Measurements from ENCODE around the gene TERC. TPM values are rescaled to one million over a fixed set of nuclear protein-coding genes. Genes with fewer than 3 reads are reported as not detected.

TERC gene
- total RNA-seq (1,000 to 10,000 TPM in 1 of 2 donors, 100 to 1,000 TPM in 1; 512 to 1,059 TPM), polyA plus RNA-seq (ENCODE audit: insufficient read depth, low read depth, low replicate concordance) (not detected)
- long read RNA-seq, donor 1, result 0 reads
- long read RNA-seq, donor 2, result 0 reads

- H3K27me3 ChIP-seq, result no peaks in the 10 kb centered on the region
- DNase-seq, result peak; percentile 97
- H3K9me3 ChIP-seq, result no peaks in the 10 kb centered on the region
- intact Hi-C loops (cut with DNase I; ENCODE audit: low total_unique reads), result no loop called here
- H3K4me1 ChIP-seq, result no peaks in the 10 kb centered on the region
- H3K4me3 ChIP-seq, result peak within 1 kb of the TSS; percentile 83 to 99
- TF ChIP-seq POLR2A (IDR thresholded peaks at IDR 0.05) (peak; percentile 77), CTCF (IDR thresholded peaks at IDR 0.05) (no peak)
- no peaks in the 10 kb centered on the region for H3K36me3 ChIP-seq (ENCODE audit: low read depth, missing control alignments)
- peak within 1 kb of the TSS; percentile 97 to 98 for H3K27ac ChIP-seq
- WGBS, 2 donors, result 4 to 8% methylated on average over 7 to 42 of the region's 42 CpGs
Measured at GRCh38 chr3:169764882-169765612, at the start of gene TERC. Gene TERC (minus strand): TSS chr3:169765060.

GRCh38 chr3:169813757-169814517 lies 49.1 kb upstream of the TERC start:
- TF ChIP-seq POLR2A (IDR thresholded peaks at IDR 0.05), result no peak
- no peak for TF ChIP-seq CTCF (IDR thresholded peaks at IDR 0.05)
- 37 to 50% methylated on average over 27 of the region's 27 CpGs for WGBS, 2 donors
- intact Hi-C loops (cut with DNase I; ENCODE audit: low total_unique reads), result no loop called here
- H3K27ac ChIP-seq, result no peak overlapping the region
- H3K4me1 ChIP-seq, result no peaks in the 10 kb centered on the region
- no peaks in the 10 kb centered on the region for H3K9me3 ChIP-seq
- H3K27me3 ChIP-seq, result no peaks in the 10 kb centered on the region
- no peak for DNase-seq
- H3K36me3 ChIP-seq (ENCODE audit: low read depth, missing control alignments), result no peaks in the 10 kb centered on the region
- H3K4me3 ChIP-seq, result peak overlapping the region; percentile 37 to 82

- DNase-seq, result no peak
- no peaks in the 10 kb centered on the region for H3K9me3 ChIP-seq
- no peaks in the 10 kb centered on the region for H3K27me3 ChIP-seq
- intact Hi-C loops (cut with DNase I; ENCODE audit: low total_unique reads), result no loop called here
- WGBS, 2 donors, result 26 to 48% methylated on average over 8 of the region's 8 CpGs
- no peak for TF ChIP-seq CTCF (IDR thresholded peaks at IDR 0.05)
- TF ChIP-seq POLR2A (IDR thresholded peaks at IDR 0.05), result no peak
- peak overlapping the region; percentile 67 to 82 for H3K4me3 ChIP-seq
- no peaks in the 10 kb centered on the region for H3K36me3 ChIP-seq (ENCODE audit: low read depth, missing control alignments)
- no peaks in the 10 kb centered on the region for H3K4me1 ChIP-seq
- no peak overlapping the region for H3K27ac ChIP-seq
Measured at GRCh38 chr3:169813278-169813677, 48.4 kb upstream of the TERC start.

GRCh38 chr3:169812332-169813235 lies 47.7 kb upstream of the TERC start, which contains the start of the genes LRRC34 and LRRIQ4:
Gene LRRC34 (minus strand): TSS chr3:169812904. CDS start chr3:169812548, 356 bp downstream.
Gene LRRIQ4 (plus strand): TSS chr3:169812870. CDS start chr3:169821922, 9,052 bp downstream.
- Histone ChIP-seq H3K4me1 (no peaks in the 10 kb centered on the region), H3K4me3 (peak within 1 kb of the TSS; percentile 67 to 82), H3K9me3 (no peaks in the 10 kb centered on the region), H3K36me3 (ENCODE audit: low read depth, missing control alignments) (no peaks in the 10 kb centered on the region), H3K27me3 (no peaks in the 10 kb centered on the region), H3K27ac (peak within 1 kb of the TSS; percentile 36 to 76)
- intact Hi-C loops (cut with DNase I; ENCODE audit: low total_unique reads), result no loop called here
- 10 to 13% methylated on average over 22 to 26 of the region's 56 CpGs for WGBS, 2 donors
- DNase-seq, result peak; percentile 89
- TF ChIP-seq POLR2A (IDR thresholded peaks at IDR 0.05), result no peak
- TF ChIP-seq CTCF (IDR thresholded peaks at IDR 0.05), result no peak

All from testis (tissue), 5 donors.